ELR (cell line): ENCODE data around the gene GRIK2.

Experiments used
- DNase-seq: peaks from one replicate; pipeline ENCODE4 v3.0.0-alpha.2; 2015; ENCODE audit warnings: low read depth

The GRIK2 gene

DNA sequence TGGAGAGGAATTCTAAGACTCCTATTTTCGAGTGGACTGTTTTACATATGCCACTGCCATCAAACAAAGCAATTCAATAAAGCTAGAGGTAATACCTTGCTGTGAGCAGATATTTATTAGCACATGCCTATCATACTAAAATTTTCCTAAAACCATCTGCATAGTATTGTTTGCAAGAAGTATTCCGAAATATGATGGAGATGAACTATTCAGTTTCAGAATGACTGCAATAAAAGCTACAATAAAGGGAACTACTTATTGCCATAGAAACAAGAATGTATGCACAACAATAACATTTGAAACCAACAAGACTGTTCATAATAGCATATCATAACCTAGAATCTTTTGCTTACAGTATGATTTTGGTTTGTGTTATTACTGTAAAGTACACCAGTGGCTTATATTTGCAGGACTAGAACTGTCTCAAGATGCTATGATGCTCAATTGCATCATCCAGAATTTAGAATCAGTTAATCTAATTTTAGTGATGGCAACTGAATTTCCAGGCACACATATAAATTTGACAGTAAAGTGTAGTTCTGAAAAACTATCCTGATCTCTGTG is 144.3 kb downstream of the GRIK2 start:
- DNase-seq, result no peak

DNA sequence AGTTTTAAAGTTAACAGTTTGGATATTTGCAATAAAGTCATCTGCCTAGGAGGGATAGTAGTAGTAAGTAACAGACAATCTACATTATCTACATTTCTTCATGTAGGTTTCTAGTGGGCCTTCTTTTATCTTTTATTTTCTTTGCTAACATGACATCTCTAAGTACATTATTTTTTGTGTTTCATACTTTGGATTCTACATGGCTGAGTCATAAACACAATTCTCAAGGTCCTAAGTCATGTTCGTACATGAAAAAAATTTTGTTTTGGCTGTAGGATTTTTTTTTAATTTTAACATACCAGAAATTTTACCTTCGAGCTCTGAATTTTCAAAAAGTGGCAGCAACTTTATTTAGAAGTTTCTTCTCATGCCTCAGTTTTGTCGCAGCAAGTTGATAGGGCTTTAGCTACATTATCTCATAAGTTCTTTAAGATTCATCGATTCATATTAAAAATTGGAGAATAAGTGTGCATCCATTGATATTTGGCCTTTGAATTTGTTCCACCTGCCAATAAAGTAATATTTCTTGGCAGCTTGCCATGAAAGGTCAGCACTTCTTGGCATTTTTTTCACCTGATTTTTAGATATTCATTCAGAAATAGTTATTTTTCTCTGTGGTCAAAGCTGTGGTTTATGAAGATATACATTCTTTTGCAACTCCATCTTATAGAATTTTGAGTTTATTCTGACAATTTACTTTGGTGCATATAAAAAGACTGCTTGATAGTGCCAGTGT is 146.2 kb downstream of the GRIK2 start:
- peak; percentile 70 for DNase-seq

DNA sequence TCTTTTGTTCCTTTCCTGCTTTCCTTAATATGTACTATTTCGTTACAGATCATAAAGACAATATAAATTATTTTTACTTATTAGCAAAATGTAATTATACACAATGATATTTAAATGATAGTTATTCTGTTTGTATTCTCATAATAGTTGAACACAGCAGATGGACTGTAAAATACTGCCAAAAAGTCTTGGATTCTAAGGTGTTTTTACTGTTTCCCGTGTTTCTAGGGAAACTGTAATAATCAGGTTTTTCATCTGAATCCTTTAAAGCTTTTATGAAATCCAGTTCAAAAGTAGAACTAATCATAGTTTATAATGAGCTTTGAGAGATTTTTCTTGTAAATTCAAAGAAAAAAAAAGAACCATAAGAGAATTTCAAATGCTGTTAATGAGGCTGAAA is 148.4 kb downstream of the GRIK2 start:
- DNase-seq, result no peak

DNA sequence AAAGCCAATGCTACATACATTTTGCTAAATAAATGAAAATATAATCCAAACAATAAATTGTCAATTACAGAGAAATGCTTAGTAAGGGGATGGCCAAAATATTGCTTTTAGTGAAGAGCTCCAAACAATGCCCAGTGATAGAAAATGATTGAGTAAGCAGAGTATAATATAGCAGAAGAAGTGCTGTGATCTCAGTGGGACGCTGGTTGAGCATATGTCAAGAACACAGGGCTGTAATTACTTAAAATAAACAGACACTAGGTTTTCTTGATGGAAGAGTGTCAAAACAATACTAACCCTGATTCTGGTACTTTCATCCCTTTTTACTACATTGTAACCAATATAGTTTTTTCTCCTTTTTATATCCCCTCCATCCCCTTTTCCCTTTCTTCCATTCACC is 150.3 kb downstream of the GRIK2 start:
- DNase-seq, result no peak

DNA sequence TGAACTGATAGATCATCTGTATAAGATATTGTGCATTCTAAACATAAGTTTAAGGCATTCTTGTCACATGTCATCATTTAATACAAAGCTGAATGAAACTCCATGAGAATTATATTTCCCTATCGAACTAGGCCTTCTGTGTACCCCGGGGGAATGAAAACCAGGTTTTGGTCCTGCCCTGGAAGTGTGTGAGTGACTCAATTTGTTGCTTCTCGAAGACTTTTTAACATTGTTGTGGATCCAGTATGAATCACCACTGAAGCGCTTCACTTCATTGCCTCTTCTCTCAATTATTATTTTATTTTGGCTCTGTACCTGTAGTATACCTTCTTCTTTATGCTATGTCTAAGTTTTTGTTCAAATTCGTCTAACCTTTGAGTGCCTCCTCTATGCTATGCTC is 150.8 kb downstream of the GRIK2 start:
- peak; percentile 58 for DNase-seq

DNA sequence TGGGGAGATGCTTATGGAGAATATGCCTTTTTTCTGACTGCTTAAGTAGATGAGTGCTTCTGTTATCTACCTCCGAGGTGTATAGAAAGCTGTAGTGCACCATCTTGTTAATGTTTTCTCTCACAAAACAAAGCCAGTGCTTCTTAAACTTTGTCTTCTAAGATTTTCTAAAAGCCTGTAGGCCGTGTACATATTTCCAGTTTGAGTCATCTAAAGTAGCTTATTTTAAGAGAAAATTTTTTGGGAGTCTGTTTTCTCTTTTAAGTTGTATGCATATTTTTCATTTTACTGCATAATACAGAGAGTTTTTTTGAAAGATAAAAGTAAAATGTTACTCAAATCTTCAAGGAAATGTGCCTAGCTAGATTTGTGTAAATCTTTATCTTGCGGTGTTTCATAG is 151.7 kb downstream of the GRIK2 start:
- DNase-seq, result peak; percentile 23

DNA sequence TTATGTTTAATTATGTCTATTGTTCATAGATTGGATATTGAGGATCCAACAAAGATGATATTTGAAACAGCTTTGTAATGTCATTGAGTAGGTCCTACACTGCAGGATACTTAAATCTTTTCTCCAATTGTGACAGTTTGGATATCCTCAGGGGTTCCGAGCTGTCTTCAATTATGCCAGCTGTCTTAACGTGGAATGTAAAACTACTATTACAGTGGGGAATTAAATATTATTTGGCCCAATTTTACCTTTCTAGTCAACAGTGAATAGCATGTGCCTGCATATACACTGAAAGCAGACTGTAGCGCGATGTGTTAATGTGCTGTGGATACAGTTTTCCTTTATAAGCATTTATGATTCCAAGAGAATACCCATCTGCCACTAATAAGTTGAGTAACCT is 156.9 kb downstream of the GRIK2 start:
- no peak for DNase-seq

DNA sequence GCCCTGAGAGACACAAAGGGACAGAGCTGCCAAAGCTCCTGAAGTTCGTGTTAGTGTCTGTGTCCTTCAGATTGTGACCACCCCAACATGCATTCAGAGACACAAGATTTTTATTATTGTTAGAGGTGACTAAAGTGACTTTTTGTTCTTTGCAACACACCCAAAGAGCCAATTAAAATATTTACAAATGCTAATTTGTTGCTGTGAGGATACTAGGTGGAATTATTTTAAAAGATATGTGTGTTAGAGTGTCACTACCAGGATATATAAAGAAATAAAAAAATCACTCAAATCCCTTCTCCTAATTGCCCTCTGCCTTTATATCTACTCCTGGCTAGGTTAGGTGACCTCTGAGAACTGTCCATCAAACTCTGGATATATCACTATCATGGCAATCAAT is 160.7 kb downstream of the GRIK2 start:
- DNase-seq, result no peak

DNA sequence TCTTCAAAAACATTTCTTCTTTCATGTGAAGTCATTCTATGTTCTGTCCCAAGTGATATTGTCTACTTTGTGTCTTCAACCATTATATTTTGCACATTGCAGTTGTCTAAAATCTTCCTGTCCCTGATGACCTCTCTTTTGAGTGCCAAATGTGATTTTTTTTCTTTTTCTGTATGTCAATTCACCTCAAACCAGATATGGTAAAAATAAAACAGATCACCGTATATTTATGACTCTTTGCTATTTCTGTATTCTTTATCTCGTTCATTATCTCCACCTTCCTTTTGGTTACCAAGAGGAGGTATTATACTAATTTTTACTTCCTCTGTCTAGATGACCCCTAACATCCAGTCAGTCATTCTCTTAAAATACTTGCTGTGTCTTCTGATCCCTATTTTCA is 165.2 kb downstream of the GRIK2 start:
- DNase-seq, result no peak

DNA sequence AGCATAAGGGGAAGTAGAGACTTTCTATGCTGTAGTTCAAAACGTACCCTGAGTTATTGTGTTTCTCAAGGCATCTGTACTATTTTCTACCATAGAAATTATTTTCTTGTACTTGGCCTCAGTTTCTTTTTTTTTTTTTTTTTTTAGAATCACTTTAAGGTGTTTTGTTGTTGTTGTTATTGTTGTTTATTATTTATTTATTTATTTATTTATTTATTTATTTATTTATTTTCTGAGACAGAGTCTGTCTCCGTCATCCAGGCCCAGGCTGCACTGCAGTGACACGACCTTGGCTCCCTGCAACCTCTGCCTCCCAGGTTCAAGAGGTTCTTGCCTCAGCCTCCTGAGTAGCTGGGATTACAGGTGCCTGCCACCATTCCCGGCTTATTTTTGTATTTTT is 179.1 kb downstream of the GRIK2 start:
- DNase-seq, result no peak

DNA sequence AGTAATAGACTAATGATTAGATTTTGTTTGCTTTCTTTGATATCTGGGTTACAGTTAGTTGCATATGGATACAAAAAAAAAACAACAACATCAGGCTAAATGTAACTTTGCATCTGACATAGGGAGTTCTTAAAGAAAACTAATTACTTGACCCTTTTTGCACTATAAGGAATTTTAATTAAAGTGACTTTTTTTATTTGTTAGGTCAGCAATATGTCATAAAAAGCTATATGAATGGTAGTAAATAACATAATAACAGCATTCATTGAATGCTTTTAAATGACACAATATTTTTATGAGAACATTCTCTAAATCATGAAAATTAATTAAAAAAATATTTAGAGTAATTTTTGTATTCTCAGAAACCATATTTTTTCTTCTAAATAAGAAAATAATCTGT is 183.6 kb downstream of the GRIK2 start:
- no peak for DNase-seq

DNA sequence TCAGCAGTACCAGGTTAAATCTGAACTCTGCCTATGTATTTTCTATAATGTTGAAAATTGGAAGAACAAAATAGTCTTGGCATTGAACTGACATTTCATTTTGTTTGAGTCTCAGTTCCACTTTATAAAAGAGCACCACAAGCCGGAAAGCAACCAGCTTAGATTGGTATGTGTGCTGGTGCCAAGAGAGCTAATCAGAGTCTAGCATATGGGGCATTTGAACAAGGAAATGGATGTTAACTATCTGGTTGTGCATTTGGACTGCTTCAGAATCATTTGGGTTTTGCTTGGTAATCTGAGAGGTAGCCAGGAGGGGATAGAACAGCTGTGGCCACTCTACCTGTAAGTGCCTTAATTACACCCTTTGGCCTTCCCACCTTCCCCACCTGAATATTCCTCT is 184.8 kb downstream of the GRIK2 start:
- DNase-seq, result no peak

DNA sequence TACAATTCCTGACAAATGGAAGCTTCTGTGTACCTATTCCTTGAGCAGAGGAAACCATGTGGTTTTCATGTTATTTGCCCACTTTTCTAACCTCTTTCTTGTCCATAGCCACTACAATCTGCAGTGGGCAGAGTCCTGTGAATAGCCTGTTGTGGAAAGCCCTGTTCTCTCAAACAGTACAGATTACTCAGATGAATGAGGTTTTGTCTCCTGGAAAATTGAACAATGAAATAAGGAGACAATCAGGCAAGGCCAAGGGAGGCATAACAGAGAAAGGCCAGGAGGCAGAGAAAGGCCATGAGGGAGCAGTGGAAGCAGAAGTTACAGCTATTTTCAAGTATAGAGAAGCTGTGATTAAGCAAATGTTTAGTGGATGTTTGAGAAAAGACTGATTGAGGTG is 189.3 kb downstream of the GRIK2 start:
- no peak for DNase-seq

DNA sequence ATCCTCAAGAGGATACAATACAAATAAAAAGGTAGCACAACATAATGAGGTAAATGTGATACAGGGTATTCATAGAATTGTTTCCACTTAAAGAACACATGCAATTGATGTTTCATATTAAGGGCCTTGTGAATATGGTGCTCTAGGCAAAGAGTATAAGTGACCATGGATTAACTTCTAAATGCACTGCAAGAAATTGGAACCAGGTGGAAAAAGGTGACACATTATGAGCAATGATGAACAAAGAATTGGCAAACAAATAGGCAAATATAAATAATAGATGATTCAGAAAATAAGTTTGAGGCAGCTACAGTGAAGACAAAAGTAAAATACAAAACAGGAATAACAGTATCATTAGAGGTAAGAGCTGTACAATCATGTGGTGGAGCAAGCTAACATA is 192.0 kb downstream of the GRIK2 start:
- no peak for DNase-seq

DNA sequence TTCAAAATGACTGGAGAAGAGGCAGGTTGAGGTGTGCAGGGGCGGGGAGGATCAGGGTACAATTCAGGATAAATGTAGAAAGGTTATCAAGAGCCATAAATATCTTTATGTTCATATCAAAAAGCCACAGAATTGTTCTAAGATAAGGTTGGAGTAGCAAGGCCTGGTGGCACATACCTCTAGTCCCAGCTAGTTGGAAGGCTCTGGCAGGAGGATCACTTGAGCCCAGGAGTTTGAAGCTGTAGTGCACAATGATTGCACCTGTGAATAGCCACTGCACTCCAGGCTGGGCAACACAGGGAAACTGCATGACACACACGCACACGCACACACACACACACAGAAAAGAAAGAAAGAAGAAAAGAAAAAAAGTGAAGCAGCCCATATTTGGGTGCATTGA is 194.8 kb downstream of the GRIK2 start:
- DNase-seq, result no peak

DNA sequence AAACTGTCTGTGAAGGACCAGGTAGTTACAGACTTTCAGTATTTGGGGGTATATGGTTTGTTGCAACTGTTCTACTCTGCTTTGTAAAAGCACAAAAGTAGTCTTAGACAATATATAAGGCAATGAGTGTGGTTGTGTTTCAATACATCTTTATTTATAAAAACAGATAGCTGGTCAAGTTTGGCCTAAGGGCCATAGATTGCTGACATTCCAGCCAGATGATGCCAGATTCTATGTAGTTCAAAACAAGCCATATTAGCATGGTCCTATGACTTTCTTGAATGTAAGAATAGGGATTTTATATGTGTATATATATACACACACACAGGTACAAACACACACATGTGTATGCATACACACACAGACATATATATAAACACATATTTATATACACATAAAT is 201.8 kb downstream of the GRIK2 start:
- peak; percentile 23 for DNase-seq

DNA sequence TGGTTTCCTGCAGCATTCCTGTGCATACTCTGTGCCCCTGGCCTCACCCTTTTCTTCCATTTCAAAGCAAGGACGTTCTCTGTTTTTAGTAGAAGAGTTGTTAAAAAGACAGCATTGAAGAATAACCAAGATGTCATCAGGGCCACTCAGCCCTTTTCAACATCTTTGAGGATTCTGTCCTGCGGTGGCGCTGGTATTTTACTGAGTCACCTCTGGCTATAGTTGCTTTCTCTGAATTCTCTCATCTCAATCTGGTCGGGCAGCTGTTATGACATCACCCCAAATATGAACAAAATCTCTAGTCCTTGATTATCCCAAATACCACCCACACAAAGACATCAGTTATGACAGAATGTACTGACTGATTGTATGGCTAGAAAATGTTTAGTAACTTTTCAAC is 204.2 kb downstream of the GRIK2 start:
- peak; percentile 54 for DNase-seq

DNA sequence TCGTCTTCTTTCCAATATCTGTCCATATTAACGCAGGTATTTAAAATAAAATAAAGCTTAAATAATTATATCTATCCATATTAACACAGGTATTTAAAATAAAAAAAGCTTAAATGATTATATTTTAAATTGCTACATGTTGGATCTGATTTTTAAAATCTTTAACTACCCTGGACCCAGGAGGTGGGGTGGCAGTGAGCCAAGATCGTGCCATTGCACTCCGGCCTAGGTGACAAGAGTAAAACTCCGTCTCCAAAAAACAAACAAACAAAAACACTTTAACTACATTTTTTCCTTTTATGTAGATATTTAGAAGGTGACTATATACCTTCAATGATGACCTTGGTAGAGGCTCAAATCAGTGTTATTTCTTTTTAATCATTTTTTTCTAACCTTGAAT is 211.9 kb downstream of the GRIK2 start:
- DNase-seq, result no peak

DNA sequence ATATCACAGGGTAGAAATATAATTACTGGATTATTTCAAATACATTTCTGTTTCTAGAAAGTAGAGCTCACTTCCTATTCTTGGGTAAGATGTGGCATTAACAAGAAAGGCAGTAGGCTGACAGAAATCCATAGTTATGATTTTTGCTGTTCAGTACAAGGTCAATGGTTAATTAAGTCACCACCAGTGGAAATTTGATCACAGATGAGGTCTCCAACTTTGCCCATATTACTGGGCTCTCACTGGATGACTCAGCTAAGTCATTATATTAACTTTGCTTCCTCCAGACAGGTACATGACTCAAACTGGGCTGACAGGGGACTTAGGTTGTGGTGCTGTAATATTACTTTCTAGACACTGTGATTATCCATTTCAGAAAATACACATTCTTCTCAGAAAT is 212.4 kb downstream of the GRIK2 start:
- peak; percentile 13 for DNase-seq

DNA sequence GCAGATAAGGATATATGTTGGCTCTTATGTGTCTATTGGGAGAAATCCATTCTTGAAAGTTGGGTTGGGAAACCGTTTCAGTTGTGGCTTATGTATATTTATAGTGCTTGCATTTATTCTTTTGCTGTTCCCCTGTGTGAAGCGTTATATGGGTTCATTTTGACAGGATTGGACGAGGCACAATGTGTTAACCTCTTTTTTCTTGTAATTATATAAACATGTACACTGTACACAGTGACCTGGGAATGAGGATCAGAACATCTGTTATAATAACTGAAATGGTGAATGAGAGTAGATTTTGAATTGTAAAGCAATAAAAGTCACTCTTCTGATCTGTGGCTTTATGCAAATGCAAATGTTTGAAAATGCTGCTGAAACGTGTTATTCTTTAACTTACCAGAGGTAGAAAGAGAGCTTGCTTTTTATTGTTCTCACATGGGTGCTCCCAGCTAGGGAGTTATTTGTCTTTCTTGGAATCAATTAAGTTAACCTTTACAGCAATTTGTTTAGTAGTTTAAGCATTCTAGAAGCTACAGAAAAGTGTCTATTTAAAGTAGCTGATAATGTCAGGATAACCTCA is 213.7 kb downstream of the GRIK2 start:
- no peak for DNase-seq

DNA sequence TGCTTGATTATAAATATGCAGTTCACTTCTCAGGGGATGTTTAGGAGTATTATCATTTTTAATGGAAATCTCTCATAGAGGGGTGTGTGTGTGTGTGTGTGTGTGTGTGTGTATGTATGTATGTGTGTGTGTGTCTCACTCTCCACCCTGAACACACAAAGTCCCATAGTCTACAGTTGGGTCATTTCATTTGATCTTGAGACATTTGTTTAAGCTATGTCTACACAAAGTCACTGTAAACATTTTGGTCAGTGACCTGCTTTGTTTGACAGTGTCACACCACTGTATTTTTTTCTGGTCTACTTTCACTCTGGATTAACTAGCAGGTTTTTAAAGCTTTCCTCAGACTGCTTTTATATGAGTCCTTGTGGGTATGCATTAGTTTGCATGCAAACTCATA is 215.2 kb downstream of the GRIK2 start:
- no peak for DNase-seq

DNA sequence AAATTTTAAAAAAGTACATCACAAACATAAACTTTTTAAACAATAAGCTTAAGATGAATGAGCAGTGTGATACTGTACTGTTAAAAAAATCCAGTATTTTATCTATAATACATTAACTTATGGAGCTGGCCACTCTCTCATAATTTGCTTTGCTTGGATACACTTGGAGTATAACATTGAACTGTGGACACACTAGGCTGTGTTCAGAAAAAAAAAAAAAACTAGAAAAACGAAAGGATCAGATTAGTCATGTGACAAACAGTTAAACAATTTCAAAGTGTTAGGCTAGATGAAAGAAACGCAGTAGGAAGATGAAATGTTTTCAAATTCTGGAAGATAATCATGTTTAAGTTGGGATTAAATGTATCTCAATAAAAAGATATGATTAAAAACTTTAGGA is 220.0 kb downstream of the GRIK2 start:
- DNase-seq, result no peak

DNA sequence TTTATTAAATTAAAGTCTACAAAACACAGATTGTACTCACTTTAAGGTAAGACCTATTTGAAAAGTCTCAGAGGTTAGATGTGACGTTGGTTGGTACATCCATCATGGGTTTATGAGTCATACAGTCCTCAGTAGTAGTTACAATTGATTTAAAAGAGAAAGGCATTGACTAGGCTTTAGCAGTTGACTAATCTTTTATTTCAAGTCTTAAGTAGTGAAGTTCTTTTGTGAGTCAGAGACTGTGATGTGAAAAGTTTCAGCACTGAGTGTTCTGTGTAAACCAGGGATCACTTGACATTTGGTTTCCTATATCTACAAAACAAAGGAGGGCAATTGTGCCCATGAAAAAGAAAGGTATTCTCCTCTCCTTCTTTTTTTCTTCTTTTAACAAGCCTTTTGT is 221.3 kb downstream of the GRIK2 start:
- DNase-seq, result peak; percentile 69

DNA sequence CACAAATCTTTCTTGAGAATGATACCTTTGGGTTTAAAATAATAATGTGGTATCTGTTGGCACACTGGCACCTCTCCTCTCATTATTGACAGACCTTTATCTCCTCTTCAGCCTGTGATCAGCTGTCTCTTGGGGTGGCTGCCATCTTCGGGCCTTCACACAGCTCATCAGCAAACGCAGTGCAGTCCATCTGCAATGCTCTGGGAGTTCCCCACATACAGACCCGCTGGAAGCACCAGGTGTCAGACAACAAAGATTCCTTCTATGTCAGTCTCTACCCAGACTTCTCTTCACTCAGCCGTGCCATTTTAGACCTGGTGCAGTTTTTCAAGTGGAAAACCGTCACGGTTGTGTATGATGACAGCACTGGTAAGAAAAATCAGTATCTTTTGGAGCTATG is 232.8 kb downstream of the GRIK2 start:
- no peak for DNase-seq
